NT2/D1 (cell line): Measurements from ENCODE around the gene GGA3.

Experiments used
- SUZ12 ChIP-seq: IDR thresholded peaks from 2 replicates; pipeline ENCODE4 v1.6.1; 2011; ENCODE audit not compliant: insufficient read length, insufficient read depth; ENCODE audit errors: extremely low read depth
- YY1 ChIP-seq: IDR thresholded peaks from 2 replicates; pipeline ENCODE4 v1.6.1; 2011; ENCODE audit not compliant: insufficient read length, insufficient read depth
- ZNF274 ChIP-seq: IDR thresholded peaks from 2 replicates; pipeline ENCODE4 v1.6.1; 2011; ENCODE audit warnings: mild to moderate bottlenecking, low read depth, low read length

DNA sequence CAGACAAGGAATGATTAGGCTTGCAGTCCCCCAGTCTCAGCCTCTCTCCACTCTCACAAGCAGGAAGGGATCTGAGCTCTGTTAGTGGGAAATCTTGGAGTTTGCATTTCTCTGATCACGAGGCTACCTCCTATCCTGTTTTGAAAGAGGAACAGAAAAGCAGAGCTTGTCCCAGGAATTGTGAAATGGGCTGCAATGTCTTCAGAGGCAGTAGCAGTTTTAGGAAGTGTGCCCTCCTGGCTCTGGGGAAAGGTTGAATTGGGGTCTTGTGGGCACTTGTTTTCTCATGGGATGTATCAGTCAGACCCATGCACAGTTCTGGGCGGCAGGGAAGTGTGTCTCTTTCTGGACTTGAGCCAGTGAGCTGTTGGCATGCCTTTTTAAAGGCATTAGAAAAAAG lies 33.1 kb downstream of the GGA3 start:
- TF ChIP-seq ZNF274: no peak
- TF ChIP-seq YY1: no peak
- TF ChIP-seq SUZ12: no peak
